GM19240 (cell line): ENCODE results near the gene LMBRD2.

ENCODE experiments used
- DNase-seq: peaks from one replicate; pipeline ENCODE4 v3.0.0; 2011; ENCODE audit warnings: low spot score; ENCODE audit not compliant: insufficient read length

Gene LMBRD2

DNA sequence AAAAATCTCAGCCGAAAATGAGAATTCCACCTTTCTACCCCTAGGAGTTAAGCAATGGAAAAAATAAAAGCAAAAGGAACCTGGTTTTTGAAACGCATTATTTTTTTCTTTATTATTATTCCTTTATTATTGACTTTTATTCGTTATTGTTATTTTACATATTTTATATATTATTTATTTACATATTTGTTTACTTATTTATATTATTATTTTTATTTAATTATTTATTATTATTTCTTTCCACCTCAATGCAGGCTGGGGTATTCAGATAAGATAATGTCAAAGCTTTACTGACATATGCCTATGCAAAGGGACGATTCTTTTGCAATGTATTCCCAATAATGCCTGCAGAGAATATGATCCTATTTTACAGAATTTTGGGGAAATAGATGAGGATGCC lies 101.7 kb downstream of the LMBRD2 start:
- no peak for DNase-seq
